ENCODE measurements around the gene ADAM15.

ADAM15 gene

DNA sequence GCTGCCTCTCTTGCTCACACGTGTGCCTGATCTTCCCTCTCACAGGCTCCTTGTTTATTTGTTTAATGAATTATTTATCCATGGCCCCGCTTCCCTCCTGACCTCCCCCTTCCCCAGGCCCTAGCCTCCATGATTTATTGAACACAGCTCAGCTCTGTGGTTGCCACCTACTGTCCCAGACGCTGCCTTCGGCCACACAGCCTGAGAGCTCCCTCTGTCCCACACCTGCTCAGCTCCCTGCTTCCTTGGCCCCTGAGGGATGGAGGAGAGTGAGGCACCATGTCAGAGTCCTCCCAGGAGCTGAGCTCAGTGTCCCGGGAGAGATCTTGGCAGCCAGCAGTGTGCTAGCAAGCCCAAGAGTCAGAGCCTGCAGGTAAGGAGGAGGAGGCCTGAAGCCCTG lies 24.4 kb downstream of the ADAM15 start:
- H3K36me3 Mint-ChIP-seq (ENCODE audit: low read depth): no peaks in the 10 kb centered on the region

DNA sequence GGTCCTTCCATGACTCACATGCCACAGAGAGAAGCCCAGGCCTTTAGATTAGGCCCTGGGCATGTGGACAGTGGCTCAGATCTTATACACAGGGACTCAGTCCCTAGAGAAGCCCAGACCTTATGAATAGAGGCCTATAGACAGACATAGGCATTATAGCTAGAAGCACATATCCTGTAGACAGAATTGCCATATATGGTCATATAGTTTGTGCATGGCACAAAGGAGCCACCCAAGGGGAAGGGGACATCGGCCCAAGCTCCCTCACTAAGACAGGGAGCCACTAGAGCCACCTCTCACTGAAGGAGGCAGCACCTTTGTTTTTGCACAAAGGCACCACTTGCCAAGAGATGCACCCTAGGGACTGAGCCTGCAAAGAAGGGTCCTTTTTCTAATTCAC lies 25.3 kb downstream of the ADAM15 start:
- DNase-seq (no peak), ATAC-seq (no peak)
- no peaks in the 10 kb centered on the region for H3K9me3 Mint-ChIP-seq
- H3K4me3 Mint-ChIP-seq: no peak overlapping the region
- no peak overlapping the region for H3K27ac Mint-ChIP-seq
- H3K27me3 Mint-ChIP-seq: peaks cover 18% of the 10 kb centered on the region
- no peaks in the 10 kb centered on the region for H3K36me3 Mint-ChIP-seq (ENCODE audit: low read depth)
- H3K4me1 Mint-ChIP-seq: peaks cover 27% of the 10 kb centered on the region

More for the DNA sequence above, 24.4 kb downstream of the ADAM15 start:
- no peak overlapping the region for H3K4me3 Mint-ChIP-seq
- ATAC-seq: no peak
- H3K9me3 Mint-ChIP-seq: no peaks in the 10 kb centered on the region
- no peak for DNase-seq
- peaks cover 26% of the 10 kb centered on the region for H3K4me1 Mint-ChIP-seq
- H3K27me3 Mint-ChIP-seq: peaks cover 12% of the 10 kb centered on the region
- no peak overlapping the region for H3K27ac Mint-ChIP-seq

DNA sequence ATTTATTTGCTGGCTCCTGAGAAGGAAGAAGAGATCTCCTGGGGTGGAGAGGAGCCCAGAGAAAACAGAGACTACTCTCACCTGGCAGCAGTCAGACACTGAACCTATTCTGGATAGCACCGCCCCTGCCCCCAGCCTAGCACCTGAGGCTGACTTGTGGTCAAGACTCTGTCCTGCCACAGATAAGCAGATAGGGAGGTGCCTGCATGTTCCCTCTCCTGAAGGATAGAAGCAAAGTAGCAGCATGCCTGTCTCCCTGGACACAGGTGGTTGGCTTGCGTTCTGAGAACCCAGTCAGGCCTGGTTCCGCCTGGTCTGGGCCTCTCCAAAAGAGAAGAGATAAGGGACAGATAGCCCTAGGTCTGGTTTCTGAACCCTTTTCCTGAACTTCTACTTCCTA lies 26.2 kb downstream of the ADAM15 start:
- Mint-ChIP-seq H3K9me3 (no peaks in the 10 kb centered on the region), H3K27ac (no peak overlapping the region), H3K4me1 (peaks cover 31% of the 10 kb centered on the region), H3K4me3 (no peak overlapping the region), H3K27me3 (peaks cover 24% of the 10 kb centered on the region), H3K36me3 (ENCODE audit: low read depth) (no peaks in the 10 kb centered on the region)
- DNase-seq: no peak
- no peak for ATAC-seq

DNA sequence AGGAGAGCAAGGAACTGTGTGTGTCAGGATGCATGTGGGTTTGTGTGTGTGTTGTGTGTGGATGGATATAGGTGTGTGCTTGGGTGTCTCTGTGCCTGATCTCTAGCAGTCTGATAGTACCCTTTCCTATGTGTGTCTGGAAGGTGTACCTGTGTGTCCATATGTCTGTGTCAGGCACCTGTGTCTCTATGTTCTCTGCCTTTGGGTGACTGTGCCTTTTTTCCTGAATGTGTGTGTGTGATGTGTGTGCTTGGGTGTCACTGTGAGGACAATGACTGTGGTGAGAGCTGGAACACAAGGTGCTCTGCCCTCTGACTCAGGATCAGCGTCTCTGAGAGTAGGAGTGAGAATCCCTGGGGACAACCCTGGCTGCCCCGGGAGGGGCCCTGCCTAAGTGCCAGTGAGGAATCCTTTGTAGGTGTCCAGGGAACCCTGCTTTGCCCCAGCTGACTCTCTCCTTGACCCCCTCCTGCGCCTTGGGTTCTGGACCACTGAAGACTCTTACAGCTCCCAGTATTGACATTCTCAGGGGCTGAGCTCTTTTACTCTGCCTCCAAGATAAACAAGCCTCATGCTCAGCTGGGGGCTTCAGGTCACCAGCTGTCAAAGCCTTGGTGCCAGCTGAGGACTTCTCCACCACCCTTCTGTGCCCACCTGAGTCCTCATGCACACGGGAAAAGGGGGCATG lies 26.8 kb downstream of the ADAM15 start:
- no peaks in the 10 kb centered on the region for H3K36me3 Mint-ChIP-seq (ENCODE audit: low read depth)
- no peaks in the 10 kb centered on the region for H3K9me3 Mint-ChIP-seq
- no peak overlapping the region for H3K4me3 Mint-ChIP-seq
- H3K27me3 Mint-ChIP-seq: peaks cover 30% of the 10 kb centered on the region
- DNase-seq (no peak), ATAC-seq (no peak)
- no peak overlapping the region for H3K27ac Mint-ChIP-seq
- peaks cover 34% of the 10 kb centered on the region for H3K4me1 Mint-ChIP-seq

DNA sequence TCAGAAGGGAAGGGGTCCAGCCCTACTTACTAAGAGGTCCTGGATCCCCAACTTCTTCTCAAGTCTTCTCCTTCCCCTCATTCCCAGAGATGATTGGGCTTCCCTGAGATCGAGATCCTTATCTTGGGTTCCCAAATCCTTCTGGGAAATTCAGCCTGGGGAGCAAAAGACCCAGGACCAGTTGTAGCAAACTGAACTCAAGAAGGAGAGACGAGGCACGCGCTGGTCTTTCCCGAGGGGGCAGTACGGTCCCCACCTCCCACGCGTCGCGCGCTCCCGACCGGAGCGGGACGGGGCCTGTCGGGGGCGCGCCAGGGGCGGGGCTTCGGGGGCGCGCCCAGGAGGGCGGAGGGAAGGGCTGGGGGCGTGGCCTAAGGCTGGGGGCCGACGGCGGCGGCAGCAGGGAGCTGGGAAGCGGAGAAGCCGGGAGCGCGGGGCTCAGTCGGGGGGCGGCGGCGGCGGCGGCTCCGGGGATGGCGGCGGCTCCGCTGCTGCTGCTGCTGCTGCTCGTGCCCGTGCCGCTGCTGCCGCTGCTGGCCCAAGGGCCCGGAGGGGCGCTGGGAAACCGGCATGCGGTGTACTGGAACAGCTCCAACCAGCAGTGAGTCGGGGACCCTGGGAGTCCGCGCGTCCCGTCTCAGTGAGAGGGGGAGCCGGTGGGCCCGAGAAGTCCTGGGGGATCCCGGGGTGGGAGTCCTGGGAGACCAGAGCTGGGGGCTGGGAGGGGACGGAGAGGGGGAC lies 27.5 kb downstream of the ADAM15 start, which contains the start of gene EFNA3:
Gene EFNA3, plus strand, starts transcription at position 369 of the 741 bp plus-strand sequence. Its CDS starts 105 bp downstream, at position 474.
- ATAC-seq: peak; percentile 17
- no peaks in the 10 kb centered on the region for H3K36me3 Mint-ChIP-seq (ENCODE audit: low read depth)
- peaks cover 37% of the 10 kb centered on the region for H3K27me3 Mint-ChIP-seq
- H3K4me1 Mint-ChIP-seq: peaks cover 33% of the 10 kb centered on the region
- DNase-seq: peak; percentile 76
- H3K27ac Mint-ChIP-seq: peak within 1 kb of the TSS; percentile 67
- no peaks in the 10 kb centered on the region for H3K9me3 Mint-ChIP-seq
- peak within 1 kb of the TSS; percentile 59 for H3K4me3 Mint-ChIP-seq

DNA sequence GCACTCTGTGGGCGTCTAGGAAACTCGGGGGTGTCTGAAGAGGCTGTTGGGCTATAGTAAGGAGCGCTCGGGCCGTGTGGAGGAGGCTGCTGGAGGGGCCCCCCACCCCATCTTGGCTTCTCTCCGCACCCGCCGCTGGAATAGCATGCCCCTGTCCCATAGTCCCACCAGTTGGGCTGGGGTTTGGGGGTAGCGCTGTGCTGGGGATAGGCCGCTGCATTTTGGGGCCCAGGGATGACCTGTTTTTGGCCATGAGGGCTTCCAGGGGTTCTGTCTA lies 28.0 kb downstream of the ADAM15 start:
- no peak for DNase-seq
- ATAC-seq: no peak
- Mint-ChIP-seq H3K27ac (no peak overlapping the region), H3K4me3 (peak overlapping the region; percentile 59), H3K36me3 (ENCODE audit: low read depth) (no peaks in the 10 kb centered on the region), H3K4me1 (peaks cover 33% of the 10 kb centered on the region), H3K27me3 (peaks cover 42% of the 10 kb centered on the region), H3K9me3 (no peaks in the 10 kb centered on the region)

DNA sequence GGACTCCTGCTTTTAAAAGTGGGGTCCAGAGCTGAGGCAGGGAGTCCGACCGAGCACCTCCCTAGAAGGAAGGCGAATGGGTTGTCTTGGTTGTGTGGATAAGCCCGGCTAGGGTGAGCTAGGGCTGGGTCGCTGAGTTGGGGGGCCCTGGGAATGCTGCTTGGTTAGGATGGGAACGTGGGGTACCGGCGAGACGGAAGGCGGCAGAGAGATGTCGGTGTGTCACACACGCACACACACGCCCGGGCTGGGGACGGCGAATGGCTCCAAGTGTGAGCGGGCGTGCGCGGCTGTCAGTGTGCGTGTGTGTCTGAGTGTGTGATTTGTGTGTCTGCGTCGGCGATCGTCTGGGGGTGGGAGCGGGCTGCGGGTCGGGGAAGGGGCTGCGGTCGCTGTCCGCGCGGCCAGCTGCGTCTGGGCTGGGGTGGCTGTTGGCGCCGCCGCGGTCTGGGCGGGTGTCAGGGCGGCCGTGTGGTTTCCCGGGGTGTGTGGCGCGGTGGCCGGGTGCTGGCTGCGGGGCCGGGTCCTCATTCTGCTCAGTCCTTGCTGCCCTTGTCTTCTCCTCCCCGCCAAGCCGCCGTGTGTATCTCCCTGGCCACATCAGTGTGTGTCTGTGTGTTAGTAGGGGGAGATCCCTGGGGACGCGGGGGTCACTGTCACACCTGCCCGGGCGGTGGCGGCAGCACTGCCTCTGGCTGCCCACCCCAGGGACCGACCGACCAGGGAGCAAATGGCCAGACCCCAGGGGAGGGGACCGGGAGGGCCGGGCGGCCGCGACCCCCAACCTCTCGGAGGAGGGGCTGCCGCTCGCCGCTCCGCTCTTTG lies 28.6 kb downstream of the ADAM15 start:
- peak overlapping the region; percentile 67 for H3K27ac Mint-ChIP-seq
- DNase-seq (no peak), ATAC-seq (no peak)
- H3K27me3 Mint-ChIP-seq: peaks cover 45% of the 10 kb centered on the region
- peaks cover 38% of the 10 kb centered on the region for H3K4me1 Mint-ChIP-seq
- no peaks in the 10 kb centered on the region for H3K9me3 Mint-ChIP-seq
- H3K36me3 Mint-ChIP-seq (ENCODE audit: low read depth): no peaks in the 10 kb centered on the region
- peak overlapping the region; percentile 59 for H3K4me3 Mint-ChIP-seq

DNA sequence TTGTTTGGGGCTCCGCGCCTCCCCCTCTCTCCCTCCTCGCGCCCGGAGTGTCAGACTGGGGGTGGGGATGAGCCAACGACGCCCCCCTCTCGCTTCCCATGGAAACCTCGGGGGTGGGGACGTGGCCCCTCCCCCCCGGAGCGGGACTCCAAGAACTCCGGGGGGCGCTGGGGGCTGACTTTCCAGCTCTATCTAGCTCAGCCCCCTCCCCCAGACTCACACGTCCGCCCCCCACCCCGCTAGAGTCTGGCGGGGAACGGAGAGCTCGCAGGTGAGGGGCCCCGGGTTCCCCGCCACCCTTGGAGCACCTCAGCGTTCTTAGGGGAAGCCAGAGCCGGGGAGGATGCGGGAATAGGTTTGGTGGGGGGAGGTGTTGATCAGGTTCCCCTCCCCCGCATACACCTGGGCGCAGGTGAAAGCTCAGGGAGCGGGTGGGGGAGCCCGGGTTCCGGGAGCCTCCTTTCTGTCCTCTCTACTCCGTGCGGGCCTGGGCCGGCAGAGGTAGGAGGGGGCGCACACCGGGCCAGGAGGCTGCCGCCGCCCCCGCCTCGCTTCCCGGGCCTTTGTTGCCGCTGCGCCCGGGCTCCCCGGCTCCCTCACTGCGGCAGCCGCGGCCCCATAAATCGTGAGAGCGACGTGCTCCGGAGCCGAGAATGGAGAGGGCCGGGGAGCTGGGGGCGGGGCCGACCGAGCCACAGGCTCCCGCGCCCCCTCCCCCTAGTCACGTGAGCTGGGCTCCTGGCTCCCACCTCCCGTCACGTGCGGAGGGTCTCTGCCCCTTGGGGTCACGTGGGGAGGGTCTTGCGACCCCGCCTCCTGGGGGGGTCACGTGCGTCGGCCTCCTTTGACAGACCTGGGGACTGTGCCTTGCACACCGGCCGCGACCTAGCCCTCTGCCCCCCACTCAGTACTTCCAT lies 29.5 kb downstream of the ADAM15 start:
- Mint-ChIP-seq H3K36me3 (ENCODE audit: low read depth) (no peaks in the 10 kb centered on the region), H3K27ac (no peak overlapping the region), H3K4me1 (peaks cover 42% of the 10 kb centered on the region), H3K27me3 (peaks cover 45% of the 10 kb centered on the region), H3K9me3 (no peaks in the 10 kb centered on the region), H3K4me3 (peak overlapping the region; percentile 43)
- ATAC-seq (no peak), DNase-seq (no peak)

DNA sequence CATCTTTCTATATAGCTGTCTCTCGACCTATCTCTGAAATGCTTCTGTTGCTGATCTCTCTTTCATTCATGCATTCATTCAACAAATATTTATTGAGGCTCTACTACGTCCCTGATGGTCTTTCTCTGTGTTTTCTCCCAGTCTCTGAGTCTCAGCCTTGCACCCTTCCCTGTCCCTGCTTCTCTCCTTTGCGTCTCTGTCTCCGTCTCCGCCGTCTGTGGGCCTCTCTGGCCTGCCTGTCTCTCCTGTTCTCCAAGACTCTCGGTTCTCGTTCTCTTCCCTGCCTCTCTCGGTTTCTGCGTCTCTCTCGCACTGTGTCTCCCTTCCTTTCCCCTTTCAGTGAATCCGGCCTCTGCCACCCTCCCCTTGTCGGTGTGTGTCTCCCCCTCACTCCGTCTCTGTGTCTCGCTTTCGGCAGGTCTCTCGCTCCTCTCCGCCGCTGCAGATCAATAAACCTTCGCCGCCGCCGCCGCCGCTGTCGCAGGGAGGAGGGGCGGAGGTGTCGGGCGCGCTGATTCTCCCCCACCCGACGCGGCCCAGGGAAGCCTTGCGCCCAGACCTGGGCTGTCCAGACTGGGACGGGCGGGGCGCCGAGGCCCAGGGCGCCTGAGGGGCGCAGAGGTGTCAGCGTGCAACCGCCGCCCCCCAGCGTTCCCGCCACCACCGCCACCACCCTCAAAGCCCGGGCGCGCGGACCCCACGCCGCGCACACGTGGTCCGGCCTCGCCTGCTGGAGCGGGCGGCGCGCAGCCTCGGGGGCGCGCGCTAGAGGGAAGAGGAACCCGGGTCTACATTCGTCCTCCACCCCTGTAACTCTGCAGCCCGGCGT lies 30.6 kb downstream of the ADAM15 start:
- Mint-ChIP-seq H3K4me3 (peak overlapping the region; percentile 43), H3K36me3 (ENCODE audit: low read depth) (no peaks in the 10 kb centered on the region), H3K27me3 (peaks cover 45% of the 10 kb centered on the region), H3K4me1 (peaks cover 49% of the 10 kb centered on the region), H3K27ac (peak overlapping the region; percentile 5), H3K9me3 (no peaks in the 10 kb centered on the region)
- ATAC-seq (no peak), DNase-seq (peak; percentile 34)

DNA sequence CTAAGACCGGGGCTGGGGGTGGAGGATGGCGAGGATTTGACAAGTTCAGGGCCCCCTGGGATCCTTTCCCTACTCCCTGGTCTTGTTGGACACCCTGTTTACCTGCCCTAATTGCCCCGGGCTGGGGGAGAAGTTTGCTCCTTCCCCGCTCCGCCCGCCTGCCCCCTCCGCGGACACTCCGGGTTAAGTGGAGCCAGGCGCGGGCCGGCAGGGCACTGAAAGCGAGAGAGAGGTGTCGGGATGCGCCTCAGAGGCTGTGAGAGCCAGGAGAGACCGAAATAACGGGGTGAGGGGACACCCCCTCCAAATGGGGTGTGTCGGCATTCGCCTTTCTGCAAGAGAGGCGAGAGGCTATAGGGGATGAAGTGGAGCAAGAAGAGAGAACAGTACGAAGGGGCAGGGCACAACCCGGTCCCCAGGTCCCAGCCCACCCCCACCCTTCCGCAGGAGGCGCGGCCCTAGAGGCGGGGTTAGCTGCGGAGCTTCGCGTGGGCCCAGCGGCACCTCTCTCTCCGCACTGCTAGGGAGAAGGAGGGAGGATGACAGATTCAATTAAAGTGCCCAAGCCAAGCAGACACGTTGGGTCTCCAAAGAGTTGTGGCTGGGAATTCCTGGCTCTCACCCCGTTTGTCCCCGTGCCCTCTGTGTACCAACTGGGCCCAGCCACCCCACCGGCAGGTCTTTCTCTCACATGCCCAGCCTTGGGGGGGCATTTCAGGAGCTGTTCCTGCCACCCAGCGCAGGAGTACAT lies 31.4 kb downstream of the ADAM15 start:
- no peak overlapping the region for H3K27ac Mint-ChIP-seq
- H3K9me3 Mint-ChIP-seq: no peaks in the 10 kb centered on the region
- H3K36me3 Mint-ChIP-seq (ENCODE audit: low read depth): no peaks in the 10 kb centered on the region

DNA sequence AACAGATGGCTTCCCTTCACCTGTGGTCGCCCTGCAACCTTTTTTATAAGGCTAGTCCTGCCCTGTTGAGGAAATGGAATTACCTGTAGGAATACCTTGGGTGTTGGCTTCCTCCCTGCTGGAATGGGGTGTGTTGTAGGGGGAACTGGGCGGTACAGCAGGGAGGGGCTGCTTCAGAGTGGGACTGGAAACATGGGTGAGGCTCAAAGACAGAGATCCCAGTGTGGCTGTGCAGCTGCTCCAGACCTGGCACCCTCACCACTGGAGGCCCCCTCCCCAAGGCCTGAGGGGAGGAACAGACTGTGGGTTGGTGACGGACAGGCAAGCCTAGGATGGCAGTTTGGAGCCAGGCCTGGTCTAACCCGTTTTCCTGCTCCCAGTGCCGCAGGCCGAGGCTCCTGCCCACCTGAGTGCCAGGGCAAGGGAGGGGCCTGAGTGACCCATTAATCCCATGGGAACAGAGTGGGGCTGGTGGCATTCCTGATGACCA lies 32.0 kb downstream of the ADAM15 start:
- no peak for ATAC-seq
- Mint-ChIP-seq H3K4me3 (no peak overlapping the region), H3K27me3 (peaks cover 45% of the 10 kb centered on the region), H3K27ac (no peak overlapping the region), H3K9me3 (no peaks in the 10 kb centered on the region), H3K36me3 (ENCODE audit: low read depth) (no peaks in the 10 kb centered on the region), H3K4me1 (peaks cover 49% of the 10 kb centered on the region)
- no peak for DNase-seq

More for the DNA sequence above, 31.4 kb downstream of the ADAM15 start:
- ATAC-seq: no peak
- DNase-seq: no peak
- no peak overlapping the region for H3K4me3 Mint-ChIP-seq
- peaks cover 49% of the 10 kb centered on the region for H3K4me1 Mint-ChIP-seq
- peaks cover 45% of the 10 kb centered on the region for H3K27me3 Mint-ChIP-seq

DNA sequence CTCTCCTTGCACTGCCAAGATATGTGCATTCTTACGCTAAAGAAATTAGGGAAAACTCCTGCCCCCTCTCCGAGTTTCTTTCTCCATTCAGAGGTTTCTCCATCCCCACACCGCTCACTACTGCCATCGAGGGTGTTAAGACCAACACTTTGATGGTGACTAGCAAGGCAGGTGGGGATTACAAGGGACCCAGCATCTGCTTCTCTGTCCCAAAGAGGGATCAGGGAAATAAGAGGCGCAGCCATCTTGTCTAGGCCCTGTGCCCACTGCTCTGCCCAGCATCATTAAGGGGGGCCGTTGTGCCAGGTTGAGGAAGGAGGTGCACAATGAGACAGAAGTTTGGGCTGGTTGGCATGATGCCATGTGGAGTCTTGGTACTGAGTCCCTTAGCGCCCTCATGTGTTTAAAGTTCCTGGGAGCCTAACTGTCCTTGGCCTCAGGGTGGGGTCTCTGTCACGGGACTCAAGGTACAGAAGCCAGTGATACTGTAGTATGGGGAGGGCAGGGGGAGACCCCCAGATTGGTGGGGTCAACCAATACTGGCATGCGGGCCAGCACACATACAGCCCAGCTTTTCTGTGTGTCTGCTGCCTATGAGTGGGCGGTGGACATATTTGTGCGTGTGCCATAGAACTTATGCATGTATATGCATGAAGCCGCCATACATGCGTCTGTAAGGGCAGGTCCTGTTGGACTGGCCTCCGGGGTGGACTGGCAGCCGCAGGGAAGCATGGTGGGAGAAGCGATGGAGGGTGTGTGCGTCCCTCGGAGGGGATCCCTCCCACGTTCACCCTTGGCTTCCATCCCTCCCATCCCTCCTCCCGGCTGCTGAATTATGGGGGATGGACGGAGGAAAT lies 33.0 kb downstream of the ADAM15 start:
- Mint-ChIP-seq H3K4me3 (peak overlapping the region; percentile 91), H3K36me3 (ENCODE audit: low read depth) (no peaks in the 10 kb centered on the region), H3K27ac (peak overlapping the region; percentile 96), H3K4me1 (peaks cover 44% of the 10 kb centered on the region), H3K27me3 (peaks cover 42% of the 10 kb centered on the region), H3K9me3 (no peaks in the 10 kb centered on the region)
- ATAC-seq (no peak), DNase-seq (peak; percentile 52)

Data from activated naive CD8-positive, alpha-beta T cell treated with anti-CD3 and anti-CD28 coated beads, Interleukin-2, amount 50 U/mL, for 24 hours (primary cell).